D721Med (cell line): Measurements from ENCODE around the gene ELN.

Experiments used
- DNase-seq: peaks from one replicate; pipeline ENCODE4 v3.0.0; 2011; ENCODE audit warnings: low spot score; ENCODE audit not compliant: insufficient read length
- FAIRE-seq: peaks from 2 replicates; lab custom pipeline; 2011; peaks lifted over from hg19 to GRCh38; lab: Jason Lieb, UNC
- CTCF ChIP-seq: IDR thresholded peaks from 2 replicates; pipeline ENCODE4 v1.5.1; 2012; ENCODE audit warnings: mild to moderate bottlenecking, control low read depth; ENCODE audit not compliant: insufficient read depth; ENCODE audit errors: missing control alignments

The ELN gene

DNA sequence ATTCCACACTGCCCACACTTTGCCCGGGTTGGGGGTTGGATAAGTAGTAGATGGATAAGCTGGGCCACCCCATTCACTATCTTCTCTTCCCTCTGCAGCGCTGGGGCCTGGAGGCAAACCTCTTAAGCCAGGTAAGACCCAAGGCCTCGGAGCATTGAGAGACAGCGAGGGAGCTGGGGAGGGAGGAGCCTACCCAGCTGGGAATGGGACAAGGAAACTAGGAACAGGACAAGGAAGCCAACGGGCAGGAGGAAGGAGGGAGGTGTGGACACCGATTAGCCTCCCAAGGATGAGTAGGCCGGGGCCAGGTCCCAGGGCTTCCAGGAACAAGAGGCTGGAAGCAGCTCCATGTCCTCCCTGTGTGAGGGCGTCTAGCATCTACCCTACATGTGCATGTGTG, 9.6 kb downstream of the ELN start:
- FAIRE-seq (no peak), DNase-seq (no peak)
- no peak for TF ChIP-seq CTCF

- TF ChIP-seq CTCF, result no peak
- FAIRE-seq, result no peak
- no peak for DNase-seq
These were observed 10.4 kb downstream of the ELN start for GRCh38 chr7:74038194-74038961.

DNA sequence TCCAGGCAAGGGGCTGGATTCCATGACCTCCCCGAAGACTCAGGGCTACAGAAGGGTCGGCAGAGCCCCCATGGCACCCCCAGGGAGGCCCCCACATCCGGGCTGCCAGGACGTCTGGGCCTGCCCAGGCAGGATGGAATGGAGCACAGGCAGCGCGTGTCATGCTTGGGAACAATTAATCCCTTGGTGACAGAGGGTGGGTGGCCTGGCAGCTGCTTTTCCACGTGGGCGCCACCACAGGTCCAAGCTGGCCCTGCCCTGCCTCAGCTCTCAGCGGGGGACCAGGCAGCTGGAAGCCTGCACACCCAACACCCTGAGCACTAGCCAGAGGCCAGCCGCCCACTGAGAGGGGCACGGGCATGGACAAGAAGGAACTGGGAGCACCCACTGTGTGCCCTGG, 11.4 kb downstream of the ELN start:
- TF ChIP-seq CTCF, result no peak
- DNase-seq (no peak), FAIRE-seq (no peak)

- DNase-seq (no peak), FAIRE-seq (no peak)
- no peak for TF ChIP-seq CTCF
These were observed 12.3 kb downstream of the ELN start for GRCh38 chr7:74040101-74040790.

GRCh38 chr7:74040791-74041520, 13.0 kb downstream of the ELN start:
- FAIRE-seq (no peak), DNase-seq (no peak)
- TF ChIP-seq CTCF, result no peak

- TF ChIP-seq CTCF, result no peak
- FAIRE-seq (no peak), DNase-seq (no peak)
These were observed 15.0 kb downstream of the ELN start for GRCh38 chr7:74042746-74043522.
